HG02588 (cell line): ENCODE measurements around the gene ARHGEF38.
A peak's percentile ranks its signal among the peaks of the same experiment; 100 is the strongest.
"Not testable (repeated sequence)": the region's sequence is repeated elsewhere in the genome, so short reads cannot be mapped to it uniquely, and the experiment has no call there.

Source experiments
- ATAC-seq: cut with Tn5 transposase; IDR thresholded peaks from one replicate; pipeline ENCODE4 v1.9.1; 2021; ENCODE audit warnings: mild to moderate bottlenecking, moderate library complexity; ENCODE audit not compliant: unreplicated experiment

ARHGEF38 gene

GRCh38 chr4:105645440-105645839, 93.0 kb downstream of the ARHGEF38 start:
- no peak for ATAC-seq

- no peak for ATAC-seq
These were observed 97.8 kb downstream of the ARHGEF38 start for GRCh38 chr4:105650190-105650589.

GRCh38 chr4:105651884-105652283, 99.5 kb downstream of the ARHGEF38 start:
- ATAC-seq: no peak

- no peak for ATAC-seq
These were observed 100.0 kb downstream of the ARHGEF38 start for GRCh38 chr4:105652286-105652888.

GRCh38 chr4:105657117-105657765, 104.8 kb downstream of the ARHGEF38 start:
- no peak for ATAC-seq

- no peak for ATAC-seq
These were observed 106.8 kb downstream of the ARHGEF38 start for GRCh38 chr4:105659190-105659589.

GRCh38 chr4:105661028-105661427, 108.6 kb downstream of the ARHGEF38 start:
- ATAC-seq: no peak

- ATAC-seq: no peak
These were observed 110.7 kb downstream of the ARHGEF38 start for GRCh38 chr4:105662935-105663675.

GRCh38 chr4:105666693-105667092, 114.3 kb downstream of the ARHGEF38 start:
- no peak for ATAC-seq

- ATAC-seq: no peak
These were observed 118.3 kb downstream of the ARHGEF38 start for GRCh38 chr4:105670684-105671083.

- ATAC-seq: no peak
These were observed 118.9 kb downstream of the ARHGEF38 start for GRCh38 chr4:105671301-105671700.

GRCh38 chr4:105674011-105674410, 121.6 kb downstream of the ARHGEF38 start:
- ATAC-seq: no peak

GRCh38 chr4:105677709-105678108, 125.3 kb downstream of the ARHGEF38 start:
- no peak for ATAC-seq

GRCh38 chr4:105679186-105679585, 126.8 kb downstream of the ARHGEF38 start:
- ATAC-seq: no peak

- no peak for ATAC-seq
These were observed 130.6 kb downstream of the ARHGEF38 start for GRCh38 chr4:105683038-105683437.

GRCh38 chr4:105686571-105686970, 134.2 kb downstream of the ARHGEF38 start:
- ATAC-seq: no peak

GRCh38 chr4:105694812-105695211, 142.4 kb downstream of the ARHGEF38 start:
- ATAC-seq: not testable (repeated sequence)

- ATAC-seq: not testable (repeated sequence)
These were observed 143.4 kb downstream of the ARHGEF38 start for GRCh38 chr4:105695832-105696231.

- ATAC-seq: no peak
These were observed 146.2 kb downstream of the ARHGEF38 start for GRCh38 chr4:105698607-105699006.

GRCh38 chr4:105707782-105708180, 155.4 kb downstream of the ARHGEF38 start:
- ATAC-seq: no peak

GRCh38 chr4:105708181-105709080, 156.0 kb downstream of the ARHGEF38 start, which contains the start of the genes GSTCD and INTS12:
Gene GSTCD (plus strand): TSS chr4:105708784. CDS start chr4:105717614, 8,830 bp downstream.
Gene INTS12 (minus strand): TSS chr4:105708689. CDS start chr4:105700005, 8,684 bp downstream.
- ATAC-seq: peak; percentile 90
